Middle frontal gyrus (tissue), 1 donor: ENCODE measurements around the gene SCAF8.
"Not testable (repeated sequence)": the region's sequence is repeated elsewhere in the genome, so short reads cannot be mapped to it uniquely, and the experiment has no call there.

Source experiments
- DNase-seq: peaks from one replicate; pipeline ENCODE4 v3.0.0-alpha.2; 2015; ENCODE audit warnings: low spot score; ENCODE audit errors: extremely low spot score

The SCAF8 gene

DNA sequence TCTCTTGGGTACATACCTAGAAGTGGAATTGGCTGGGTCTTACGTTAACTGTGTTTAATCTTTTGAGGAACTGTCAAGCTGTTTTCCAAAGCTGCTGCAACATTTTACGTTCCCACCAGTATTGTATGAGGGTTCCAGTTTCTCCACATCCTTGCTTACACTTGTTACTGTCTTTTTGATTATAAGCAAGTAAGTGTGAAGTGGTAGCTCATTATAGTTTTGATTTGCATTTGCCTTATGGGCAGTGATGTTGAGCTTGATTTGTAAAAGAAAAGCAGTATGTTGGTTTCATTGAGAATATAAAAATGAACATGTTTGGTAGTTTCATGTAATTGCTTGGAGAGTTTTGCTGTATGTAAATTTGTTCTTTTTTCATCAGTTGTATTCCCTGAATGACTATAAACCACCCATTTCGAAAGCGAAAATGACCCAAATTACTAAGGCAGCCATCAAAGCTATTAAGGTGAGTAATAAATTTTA lies 40.4 kb downstream of the SCAF8 start:
- DNase-seq, result no peak

DNA sequence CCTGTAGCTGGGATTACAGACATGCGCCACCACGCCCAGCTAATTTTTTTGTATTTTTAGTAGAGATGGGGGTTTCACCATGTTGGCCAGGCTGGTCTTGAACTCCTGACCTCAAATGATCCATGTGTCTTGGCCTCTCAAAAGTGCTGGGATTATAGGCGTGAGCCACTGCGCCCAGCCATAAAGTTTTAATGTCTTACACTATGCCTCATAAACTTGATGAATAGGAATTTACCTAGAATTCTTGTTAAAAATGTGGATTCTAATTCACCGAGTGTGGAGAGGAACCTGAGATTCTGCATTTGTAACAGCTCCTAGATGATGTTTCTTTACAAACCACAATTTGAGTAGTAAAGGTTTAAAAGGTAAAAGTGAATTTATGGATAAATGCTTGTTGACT lies 45.9 kb downstream of the SCAF8 start:
- DNase-seq, result not testable (repeated sequence)

DNA sequence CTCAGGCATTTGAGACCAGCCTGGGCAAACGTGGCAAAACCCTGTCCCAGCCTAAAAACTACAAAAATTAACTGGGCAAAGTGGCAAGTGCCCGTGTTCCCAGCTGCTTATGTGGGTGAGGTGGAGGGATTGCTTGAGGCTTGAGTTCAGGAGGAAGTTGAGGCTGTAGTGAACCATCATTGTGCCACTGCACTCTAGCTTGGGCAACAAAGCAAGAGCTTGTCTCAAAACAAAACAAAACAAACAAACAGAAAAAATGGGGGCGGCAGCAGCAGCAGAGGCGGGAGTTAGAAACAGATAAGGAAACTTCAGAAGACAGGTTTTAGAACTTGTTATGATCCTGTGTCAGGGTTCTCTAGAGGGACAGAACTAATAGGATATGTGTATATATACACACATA lies 49.0 kb downstream of the SCAF8 start:
- DNase-seq, result no peak

DNA sequence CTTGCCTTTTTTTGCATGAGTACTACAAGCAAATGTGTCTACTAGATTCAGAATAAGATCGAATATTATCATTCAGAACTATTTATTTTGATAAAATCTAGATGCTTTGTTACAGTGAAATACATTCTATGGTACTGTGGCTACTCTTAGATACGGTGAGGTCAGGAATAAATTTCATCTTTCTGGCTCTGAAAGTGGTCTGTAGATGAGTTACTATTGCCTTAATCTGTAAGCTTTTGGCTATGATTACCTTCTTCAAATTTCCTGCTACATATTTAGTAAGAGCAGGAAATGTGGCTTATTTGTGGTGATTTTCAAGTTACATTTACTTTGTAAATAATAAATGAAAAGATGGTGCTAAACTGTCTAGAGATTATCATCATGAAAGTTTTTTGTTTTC lies 50.0 kb downstream of the SCAF8 start:
- DNase-seq, result no peak

DNA sequence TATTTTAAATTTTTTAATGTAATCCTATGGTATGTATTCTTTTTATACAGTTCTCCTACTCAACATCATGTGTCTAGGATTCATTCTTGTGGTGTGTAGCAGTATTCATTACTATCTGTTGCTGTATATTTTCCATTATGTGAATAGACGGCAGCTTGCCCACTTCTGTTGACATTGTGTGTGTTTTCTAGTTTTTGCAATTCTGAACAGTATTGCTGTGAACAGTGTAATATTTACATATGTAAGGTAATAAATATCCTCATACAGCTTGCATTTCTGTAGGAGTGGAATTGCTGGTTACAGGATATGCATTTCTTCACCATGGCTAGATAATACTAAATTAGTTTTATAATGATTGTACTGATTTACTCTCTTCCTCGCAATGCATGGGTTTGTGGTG lies 51.9 kb downstream of the SCAF8 start:
- no peak for DNase-seq

DNA sequence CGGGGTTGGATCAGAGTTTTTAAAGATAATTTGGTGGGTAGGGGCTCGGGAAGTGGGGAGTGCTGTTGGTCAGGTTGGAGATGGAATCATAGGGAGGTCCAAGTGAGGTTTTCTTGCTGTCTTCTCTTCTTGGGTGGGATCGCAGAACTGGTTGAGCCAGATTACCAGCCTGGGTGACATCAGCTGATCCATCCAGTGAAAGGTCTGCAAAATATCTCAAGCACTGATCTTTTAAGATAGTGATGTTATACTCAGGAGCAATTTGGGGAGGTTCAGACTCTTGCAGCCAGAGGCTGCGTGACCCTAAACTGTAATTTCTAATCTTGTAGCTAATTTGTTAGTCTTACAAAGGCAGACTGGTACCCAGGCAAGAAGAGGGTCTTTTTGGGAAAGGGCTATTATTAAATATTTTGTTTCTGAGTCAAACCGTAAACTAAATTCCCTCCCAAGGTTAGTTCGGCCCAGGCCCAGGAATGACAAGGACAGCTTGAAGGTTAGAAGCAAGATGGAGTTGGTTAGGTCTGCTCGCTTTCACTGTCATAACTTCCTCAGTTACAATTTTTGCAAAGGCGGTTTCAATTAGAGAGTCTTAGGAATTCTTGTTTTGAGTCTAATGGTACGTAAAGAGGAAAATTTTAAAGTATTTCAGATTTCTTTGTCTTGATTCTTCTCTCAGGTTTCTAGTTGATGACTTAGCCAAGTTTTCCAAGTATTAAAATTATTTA lies 53.1 kb downstream of the SCAF8 start:
- DNase-seq, result no peak

DNA sequence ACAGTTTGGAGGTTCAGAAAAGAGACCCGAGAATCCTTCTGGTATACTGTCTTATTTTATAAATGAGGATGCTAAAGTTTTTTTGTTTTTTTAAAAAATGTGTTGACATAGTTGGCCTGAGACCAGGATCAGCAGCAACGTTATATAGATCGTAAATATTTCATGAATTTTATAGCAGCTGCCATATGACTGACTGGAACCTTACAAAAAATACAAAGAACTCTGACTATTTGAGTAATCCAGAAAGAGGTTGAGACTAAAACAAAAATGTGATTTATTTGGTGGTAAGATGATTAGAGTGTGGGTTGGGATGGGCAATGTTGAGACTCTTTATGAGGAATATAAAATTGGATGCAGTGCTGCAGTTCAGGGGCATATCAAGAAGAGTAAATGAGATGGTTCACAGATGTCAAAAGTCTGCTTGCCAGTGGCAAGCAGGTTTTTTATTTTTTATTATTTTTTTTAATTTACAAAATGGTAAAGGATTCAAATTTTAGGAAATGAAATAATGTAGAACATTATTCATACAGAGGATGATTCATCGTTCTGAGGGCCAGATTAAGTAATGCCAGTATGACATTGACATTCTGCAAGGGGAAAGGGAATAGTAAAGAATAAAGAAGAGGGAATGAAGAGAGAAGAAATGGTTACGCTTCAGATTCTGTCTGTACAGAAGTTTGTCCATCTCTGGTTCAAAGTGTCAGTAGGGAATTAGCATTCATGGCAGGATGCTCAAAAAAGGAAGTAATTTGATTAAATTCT lies 58.5 kb downstream of the SCAF8 start:
- no peak for DNase-seq

DNA sequence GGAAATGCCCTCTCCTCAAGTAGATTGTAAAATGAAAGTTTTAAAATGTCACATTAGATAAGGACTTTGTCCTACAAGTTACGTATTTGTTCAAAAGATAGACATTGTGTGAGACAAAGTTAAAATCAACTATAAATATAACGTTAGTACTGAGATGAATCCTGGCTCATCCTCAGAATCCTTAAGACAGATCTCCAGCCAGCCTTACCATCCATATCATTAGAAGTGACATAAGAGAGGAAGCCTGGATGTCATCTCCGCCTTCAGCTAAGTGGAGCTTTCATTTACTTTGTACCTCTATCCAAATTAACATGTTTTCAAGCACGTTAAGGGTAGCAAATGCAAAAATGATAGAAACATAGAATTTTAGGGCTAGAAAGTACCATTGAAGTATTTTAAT lies 59.1 kb downstream of the SCAF8 start:
- DNase-seq, result no peak

DNA sequence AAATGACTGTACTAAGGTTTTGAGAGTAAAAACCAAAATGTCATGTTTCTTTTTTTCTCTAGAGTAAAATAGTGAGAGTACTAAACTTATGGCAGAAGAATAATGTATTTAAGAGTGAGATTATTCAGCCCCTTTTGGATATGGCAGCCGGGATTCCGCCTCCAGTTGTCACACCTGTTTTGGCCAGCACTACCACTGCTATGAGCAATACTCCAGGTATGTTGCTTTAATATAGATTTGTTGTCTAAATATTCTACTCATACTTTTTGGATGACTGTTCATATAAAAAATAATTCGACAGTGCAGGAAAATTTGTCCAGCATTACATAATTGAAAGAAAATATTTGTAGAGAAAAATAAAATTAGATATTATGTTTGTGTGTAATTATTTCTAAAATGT lies 59.5 kb downstream of the SCAF8 start:
- DNase-seq, result no peak

DNA sequence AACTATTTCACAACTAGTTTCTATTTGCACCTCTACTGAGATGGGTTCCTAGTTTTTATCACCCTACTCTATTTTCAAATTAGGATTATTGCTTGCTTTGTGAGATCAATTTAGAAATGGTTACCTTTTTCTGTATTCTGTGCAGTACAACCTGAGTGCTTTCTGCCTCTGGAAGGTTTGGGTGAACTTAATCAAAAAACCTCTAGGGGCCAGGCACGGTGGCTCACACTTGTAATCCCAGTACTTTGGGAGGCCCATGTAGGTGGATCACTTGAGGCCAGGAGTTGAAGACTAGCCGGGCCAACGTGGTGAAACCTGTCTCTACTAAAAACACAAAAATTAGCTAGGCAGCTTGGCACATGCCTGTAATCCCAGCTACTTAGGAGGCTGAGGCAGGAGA lies 63.3 kb downstream of the SCAF8 start:
- no peak for DNase-seq

DNA sequence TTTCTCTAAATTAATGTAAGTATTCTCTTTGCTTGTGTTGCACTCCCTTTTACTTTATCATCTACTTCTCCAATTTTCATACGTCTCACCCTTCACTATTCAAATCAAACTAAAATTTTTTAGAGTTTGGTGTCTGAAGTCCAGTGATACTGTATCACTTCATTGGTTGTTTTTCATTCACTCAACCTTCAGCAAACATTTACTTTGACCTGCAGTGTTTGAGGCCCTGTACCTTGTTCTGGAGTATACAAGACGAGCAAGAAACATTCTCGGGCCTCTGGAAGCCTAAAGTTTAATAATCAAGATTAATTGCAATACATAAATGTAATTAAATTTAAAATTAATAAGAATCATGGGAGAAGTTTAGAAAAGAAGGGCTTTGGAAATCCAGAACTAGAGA lies 64.6 kb downstream of the SCAF8 start:
- DNase-seq, result no peak

DNA sequence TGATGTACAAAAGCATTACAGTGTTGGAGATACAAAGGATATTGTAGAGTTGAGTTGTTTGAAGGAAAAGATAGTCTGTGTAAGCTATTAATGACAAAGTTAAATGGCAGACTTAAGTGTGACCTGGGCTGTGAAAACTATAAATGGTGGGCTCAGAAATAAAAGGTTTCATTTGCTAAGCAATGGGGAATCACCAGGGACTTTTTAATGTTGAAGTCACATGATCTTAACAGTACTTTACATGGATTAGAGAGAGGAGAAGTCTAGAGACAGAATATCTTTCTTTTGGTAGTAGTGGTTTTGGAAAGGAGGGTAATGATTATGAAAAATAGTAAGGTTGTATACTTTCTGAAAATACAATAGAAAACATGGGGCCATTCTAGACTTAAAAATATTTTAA lies 67.1 kb downstream of the SCAF8 start:
- DNase-seq, result no peak

DNA sequence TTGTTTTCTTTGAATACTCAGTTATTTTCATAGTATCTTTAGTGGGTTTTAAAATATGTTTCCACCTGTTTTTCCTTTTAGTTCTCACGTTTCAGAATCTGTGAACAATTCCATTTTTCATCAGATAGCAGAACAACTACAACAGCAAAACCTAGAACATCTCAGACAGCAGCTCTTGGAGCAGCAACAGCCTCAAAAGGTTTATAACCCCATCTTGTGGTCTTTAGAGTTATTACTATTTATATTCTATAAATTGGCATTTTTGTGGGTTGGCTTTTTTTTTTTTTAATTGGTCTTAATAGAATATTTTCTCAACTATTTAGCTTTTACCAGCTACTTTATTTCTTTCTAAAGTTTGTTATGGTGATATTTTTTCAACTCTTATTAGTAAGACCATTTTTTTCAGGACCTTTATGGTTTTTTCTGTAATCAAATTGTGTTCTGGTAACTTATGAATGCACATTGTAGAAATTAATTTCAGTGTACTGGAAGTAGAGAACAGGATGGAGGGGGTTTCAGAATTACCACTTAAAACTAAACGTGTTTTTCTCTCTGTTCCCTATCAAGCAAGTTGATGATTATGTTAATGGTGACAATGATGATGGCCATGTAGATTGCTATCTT lies 72.2 kb downstream of the SCAF8 start:
- no peak for DNase-seq

DNA sequence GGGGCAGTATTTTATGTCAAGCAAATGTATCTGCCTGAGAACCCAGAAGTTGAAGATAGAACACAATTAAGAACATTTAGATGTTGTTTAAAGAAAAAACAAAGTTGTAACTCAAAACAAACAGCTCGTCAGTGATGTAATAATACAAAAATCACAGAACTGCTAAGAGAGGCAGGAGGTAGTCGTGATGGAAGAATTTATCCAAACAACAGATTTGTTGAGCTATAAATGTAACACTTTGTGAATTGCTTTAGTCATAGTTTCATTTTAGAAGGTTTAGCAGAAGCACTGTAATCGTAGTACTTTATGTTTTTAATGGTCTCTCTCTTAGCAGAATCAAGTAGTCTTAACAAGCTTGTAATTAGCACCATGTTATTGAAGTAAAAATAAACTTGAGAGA lies 73.6 kb downstream of the SCAF8 start:
- DNase-seq, result no peak

DNA sequence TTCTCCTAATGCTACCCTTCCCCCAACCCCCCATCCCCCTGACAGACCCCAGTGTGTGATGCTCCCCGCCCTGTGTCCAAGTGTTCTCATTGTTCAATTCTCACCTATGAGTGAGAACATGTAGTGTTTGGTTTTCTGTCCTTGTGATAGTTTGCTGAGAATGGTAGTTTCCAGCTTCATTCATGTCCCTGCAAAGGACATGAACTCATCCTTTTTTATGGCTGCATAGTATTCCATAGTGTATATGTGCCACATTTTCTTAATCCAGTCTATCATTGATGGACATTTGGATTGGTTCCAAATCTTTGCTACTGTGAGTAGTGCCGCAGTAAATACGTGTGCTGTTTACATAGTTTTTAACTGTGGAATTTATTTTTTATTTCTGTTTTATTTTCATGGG lies 78.4 kb downstream of the SCAF8 start:
- DNase-seq, result not testable (repeated sequence)

DNA sequence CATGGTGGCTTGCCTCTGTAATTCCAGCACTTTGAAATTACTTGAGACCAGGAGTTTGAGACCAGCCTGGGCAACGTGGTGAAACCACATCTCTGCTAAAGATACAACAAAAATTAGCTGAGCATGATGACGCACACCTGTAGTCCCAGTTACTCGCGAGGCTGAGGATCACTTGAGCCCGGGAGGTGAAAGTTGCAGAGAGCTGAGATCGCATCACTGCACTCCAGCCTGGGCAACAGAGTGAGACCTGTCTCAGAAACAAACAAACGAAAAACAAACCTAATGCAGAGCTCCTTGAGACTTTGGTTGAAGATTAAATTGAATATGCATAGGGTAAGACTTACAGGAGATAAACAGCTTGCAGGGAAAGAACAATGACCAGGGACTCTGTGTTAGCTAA lies 80.8 kb downstream of the SCAF8 start:
- no peak for DNase-seq

DNA sequence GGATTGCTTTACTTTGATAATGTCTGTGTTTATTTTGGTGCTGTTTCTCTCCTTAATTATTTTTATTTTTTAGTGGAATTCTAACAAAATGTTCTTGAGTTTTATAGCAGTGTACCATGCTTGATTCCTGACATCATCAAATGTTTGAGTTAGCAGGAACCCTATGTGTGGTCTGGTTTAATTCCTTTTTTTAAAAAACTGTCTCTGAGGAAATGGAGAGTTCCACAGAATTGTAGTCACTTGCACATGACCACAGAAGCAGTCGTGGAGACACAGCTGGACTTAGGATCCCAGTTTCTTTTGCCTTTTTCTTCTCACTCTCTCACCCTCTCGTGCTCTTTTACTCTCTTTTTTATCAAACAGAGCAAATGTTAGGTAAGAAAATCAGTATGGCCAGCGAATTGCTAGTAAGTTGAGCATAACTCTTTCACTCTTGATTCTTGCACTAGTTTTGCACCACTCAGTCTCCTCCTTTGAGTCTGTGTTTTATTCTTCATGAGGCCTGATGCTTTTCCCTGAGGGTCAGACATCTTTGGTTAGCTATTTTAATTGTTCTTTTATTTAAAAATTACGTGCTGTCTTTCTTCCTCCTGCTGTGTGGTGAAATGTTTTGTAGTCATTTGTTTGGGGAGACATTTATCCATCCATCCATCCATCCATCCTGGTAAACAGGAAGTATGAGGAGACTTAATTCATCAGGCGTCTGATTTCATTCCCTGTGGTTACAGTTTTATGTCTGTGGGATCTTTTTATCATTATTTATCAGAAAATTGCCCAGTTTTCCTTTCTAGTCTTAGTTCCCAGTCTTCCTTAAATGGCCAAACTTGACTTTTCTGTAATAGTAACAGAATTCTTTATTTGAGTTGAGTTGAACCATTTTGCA lies 83.0 kb downstream of the SCAF8 start:
- DNase-seq, result no peak

DNA sequence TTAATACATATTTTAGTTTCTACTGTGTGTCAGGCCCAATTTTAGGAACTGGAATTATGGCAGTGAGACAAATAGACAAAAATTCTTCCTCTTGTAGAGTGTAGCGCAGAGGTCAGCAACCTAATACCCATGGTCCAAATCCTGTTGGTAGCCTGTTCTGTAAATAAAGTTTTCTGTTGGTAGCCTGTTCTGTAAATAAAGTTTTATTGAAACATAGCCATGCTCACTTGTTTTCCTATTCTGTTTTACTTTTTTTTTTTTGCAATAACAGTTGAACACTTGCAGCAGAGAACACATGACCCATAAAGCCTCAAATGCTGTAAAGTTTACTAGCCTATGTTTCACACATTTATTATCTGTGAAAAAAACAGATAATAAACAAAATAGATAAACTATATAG lies 87.9 kb downstream of the SCAF8 start:
- DNase-seq, result no peak

DNA sequence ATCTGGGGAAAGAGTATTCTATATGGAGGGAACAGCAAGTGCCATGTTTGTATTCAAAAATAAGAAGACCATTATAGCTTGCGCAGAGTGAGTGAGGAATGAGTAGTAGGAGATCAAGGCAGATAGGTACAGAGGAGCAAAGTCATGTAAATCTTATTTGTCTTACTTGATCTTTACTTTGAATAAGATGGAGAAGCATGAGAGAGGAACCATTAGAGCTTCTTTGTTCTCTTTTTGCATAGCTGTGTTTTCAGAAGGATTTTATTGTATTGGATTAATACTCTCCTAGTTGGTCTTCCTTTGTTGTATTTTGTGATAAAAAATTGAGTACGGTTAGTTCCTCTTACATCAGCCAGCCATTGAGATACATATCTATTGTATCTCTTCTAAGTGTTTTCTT lies 88.4 kb downstream of the SCAF8 start:
- no peak for DNase-seq

DNA sequence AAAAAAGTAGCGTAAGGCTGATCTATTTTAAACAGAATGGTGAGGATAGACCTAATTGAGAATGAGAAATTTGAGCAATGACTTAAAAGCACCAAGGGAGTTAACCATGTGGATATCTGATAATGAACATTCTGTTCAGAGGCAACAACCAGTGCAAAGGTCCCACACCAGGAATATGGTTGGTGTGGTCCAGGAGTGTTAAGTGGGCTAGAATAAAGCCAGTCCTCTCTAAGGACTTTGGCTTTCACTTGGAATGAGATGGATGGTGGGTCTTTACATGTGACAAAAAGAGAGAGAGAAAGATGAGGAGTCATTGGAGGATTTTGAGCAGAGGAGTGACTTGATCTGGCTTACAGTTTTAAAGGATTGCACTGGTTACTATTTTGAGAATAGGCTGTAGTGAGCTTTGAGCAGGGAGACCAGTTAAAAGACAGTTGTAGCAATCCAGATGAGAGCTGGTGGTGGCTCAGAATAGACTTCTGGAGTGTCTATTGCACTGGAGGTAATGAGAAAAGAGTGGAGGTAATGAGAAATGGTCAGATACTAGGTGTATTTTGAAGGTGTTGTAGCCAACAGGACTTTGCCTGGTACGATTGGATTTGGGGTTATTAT lies 89.8 kb downstream of the SCAF8 start:
- no peak for DNase-seq

DNA sequence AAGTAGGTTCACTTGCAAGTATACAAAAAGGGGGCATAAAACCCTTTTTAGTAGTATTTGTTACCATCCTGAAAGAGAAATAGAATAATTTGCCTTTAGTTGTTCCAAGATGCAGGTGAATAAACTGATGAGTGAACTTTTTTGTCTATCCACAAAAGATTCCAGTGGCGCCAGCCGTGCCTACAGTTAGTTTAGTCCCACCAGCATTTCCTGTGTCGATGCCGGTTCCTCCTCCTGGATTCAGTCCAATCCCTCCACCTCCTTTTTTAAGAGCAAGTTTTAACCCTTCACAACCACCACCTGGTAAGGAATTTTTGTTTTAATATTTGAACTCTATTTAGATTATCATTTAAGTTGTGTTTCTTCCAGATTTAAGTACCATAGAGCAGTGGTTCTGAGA lies 90.9 kb downstream of the SCAF8 start:
- no peak for DNase-seq
